Measurements from ENCODE around the gene C14orf119. TPM values are rescaled to one million over a fixed set of nuclear protein-coding genes. Genes with fewer than 3 reads are reported as not detected.

Gene C14orf119
- total RNA-seq, 2 experiments from 2014 or later: 49.2 to 51.1 TPM

DNA sequence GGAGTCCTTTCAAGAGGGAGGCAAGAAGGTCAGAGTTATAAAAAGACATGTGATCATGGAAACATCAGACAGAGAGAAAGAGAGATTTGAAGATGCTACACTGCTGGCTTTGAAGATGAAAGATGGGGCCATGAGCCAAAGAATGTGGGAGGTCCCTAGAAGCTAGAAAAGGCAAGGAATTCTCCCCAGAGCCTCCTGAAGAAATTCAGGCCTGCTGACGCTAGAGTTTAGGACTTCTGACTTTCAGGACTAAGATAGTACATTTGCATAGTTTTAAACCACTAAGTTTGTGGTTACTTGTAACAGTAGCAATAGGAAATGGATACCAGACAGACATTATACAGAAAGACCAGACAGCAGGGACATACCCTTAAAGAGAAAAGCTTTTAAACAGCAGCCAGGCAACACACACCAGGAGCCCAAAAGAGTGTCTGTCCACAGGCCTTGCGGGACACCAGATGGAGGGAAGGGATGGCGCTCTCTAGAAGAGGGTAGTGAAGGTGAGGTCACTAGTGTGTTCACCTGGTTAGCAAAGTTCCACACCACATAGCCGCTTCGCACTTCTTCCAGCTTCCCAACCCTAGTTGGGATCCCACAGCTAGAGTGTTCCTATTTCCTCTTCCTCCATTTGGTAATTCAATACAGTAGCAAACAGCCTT lies 53.4 kb downstream of the C14orf119 start:
- H3K4me1 Mint-ChIP-seq (ENCODE audit: low read depth): peaks cover 5% of the 10 kb centered on the region
- H3K36me3 Mint-ChIP-seq (ENCODE audit: low read depth): no peaks in the 10 kb centered on the region
- ChIA-PET POLR2A (interaction anchor here (0.7 kb wide), 1 partner anchor 1406 kb away, joined by 3 read pairs; no protein-coding TSS in a partner anchor), CTCF (interaction anchor here (1.4 kb wide), 1 partner anchor 28 kb away, joined by 6 read pairs; no protein-coding TSS in a partner anchor)
- no peaks in the 10 kb centered on the region for H3K9me3 Mint-ChIP-seq
- TF ChIP-seq, protein P1, sequence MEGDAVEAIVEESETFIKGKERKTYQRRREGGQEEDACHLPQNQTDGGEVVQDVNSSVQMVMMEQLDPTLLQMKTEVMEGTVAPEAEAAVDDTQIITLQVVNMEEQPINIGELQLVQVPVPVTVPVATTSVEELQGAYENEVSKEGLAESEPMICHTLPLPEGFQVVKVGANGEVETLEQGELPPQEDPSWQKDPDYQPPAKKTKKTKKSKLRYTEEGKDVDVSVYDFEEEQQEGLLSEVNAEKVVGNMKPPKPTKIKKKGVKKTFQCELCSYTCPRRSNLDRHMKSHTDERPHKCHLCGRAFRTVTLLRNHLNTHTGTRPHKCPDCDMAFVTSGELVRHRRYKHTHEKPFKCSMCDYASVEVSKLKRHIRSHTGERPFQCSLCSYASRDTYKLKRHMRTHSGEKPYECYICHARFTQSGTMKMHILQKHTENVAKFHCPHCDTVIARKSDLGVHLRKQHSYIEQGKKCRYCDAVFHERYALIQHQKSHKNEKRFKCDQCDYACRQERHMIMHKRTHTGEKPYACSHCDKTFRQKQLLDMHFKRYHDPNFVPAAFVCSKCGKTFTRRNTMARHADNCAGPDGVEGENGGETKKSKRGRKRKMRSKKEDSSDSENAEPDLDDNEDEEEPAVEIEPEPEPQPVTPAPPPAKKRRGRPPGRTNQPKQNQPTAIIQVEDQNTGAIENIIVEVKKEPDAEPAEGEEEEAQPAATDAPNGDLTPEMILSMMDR (IDR thresholded peaks at IDR 0.05): no peak
- H3K4me3 Mint-ChIP-seq: no peak overlapping the region
- ATAC-seq (no peak), DNase-seq (no peak)
- intact Hi-C loops (cut with micrococcal nuclease): no loop called here
- no peak overlapping the region for H3K27ac Mint-ChIP-seq
- H3K27me3 Mint-ChIP-seq: peaks cover 3% of the 10 kb centered on the region

DNA sequence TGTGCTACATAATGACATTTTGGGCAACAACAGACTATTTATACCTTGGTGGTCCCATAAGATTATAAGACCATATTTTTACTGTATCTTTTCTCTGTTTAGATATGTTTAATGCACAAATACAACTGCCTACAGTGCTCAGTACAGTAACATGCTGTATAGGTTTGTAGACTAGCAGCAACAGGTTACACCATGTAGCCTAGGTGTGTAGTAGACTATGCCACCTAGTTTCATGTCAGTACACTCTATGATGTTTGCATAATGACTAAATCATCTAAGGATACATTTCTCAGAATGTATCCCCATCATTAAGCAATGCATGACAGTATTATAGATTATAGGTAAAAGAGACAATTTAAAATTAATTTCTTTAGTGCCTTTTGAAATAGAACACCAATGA lies 54.4 kb downstream of the C14orf119 start:
- POLR2A ChIA-PET: interaction anchor here (0.6 to 1.3 kb wide), 2 partner anchors 41 to 129 kb away, joined by 4 to 5 read pairs; no protein-coding TSS in a partner anchor
- H3K4me3 Mint-ChIP-seq: no peak overlapping the region
- H3K36me3 Mint-ChIP-seq (ENCODE audit: low read depth): no peaks in the 10 kb centered on the region
- CTCF ChIA-PET: interaction anchor here (1.4 kb wide), 1 partner anchor 29 kb away, joined by 6 read pairs; no protein-coding TSS in a partner anchor
- TF ChIP-seq, protein P1 (IDR thresholded peaks at IDR 0.05): no peak
- intact Hi-C loops (cut with micrococcal nuclease): no loop called here
- no peaks in the 10 kb centered on the region for H3K9me3 Mint-ChIP-seq
- DNase-seq: no peak
- H3K27me3 Mint-ChIP-seq: peaks cover 3% of the 10 kb centered on the region
- no peak overlapping the region for H3K27ac Mint-ChIP-seq
- no peak for ATAC-seq
- H3K4me1 Mint-ChIP-seq (ENCODE audit: low read depth): peaks cover 10% of the 10 kb centered on the region

Other genes with a start within 250 kb of the C14orf119 start
- 10 to 100 TPM; 18.7 to 21.0 TPM for gene LRP10, start 223.8 kb upstream of the C14orf119 start, total RNA-seq
- gene REM2, start 212.3 kb upstream of the C14orf119 start, total RNA-seq: under 1 TPM; 0.20 to 0.27 TPM
- 10 to 100 TPM; 46.9 to 55.2 TPM for gene RBM23, start 176.4 kb upstream of the C14orf119 start, total RNA-seq
- gene PRMT5, start 166.1 kb upstream of the C14orf119 start, total RNA-seq: 100 to 1,000 TPM; 107 to 116 TPM
- gene HAUS4, start 138.4 kb upstream of the C14orf119 start, total RNA-seq: 10 to 100 TPM; 80.3 to 82.2 TPM
- 1 to 10 TPM; 2.3 to 2.6 TPM for gene AJUBA, start 113.0 kb upstream of the C14orf119 start, total RNA-seq
- 10 to 100 TPM; 13.2 to 13.5 TPM for gene C14orf93, start 85.4 kb upstream of the C14orf119 start, total RNA-seq
- 100 to 1,000 TPM; 119 to 120 TPM for gene PSMB5, start 60.6 kb upstream of the C14orf119 start, total RNA-seq
- not detected for gene PSMB11, start 53.3 kb upstream of the C14orf119 start, total RNA-seq
- under 1 TPM; 0.69 to 0.72 TPM for gene CDH24, start 38.0 kb upstream of the C14orf119 start, total RNA-seq
- 100 to 1,000 TPM; 132 to 139 TPM for gene ACIN1, start 369 bp upstream of the C14orf119 start, total RNA-seq
- gene CIROP, start 9.5 kb downstream of the C14orf119 start, total RNA-seq: not detected
- under 1 TPM; 0.27 to 0.34 TPM for gene CEBPE, start 23.8 kb downstream of the C14orf119 start, total RNA-seq
- gene SLC7A8, start 88.2 kb downstream of the C14orf119 start, total RNA-seq: 1 to 10 TPM; 1.5 to 1.9 TPM
- gene RNF212B, start 142.4 kb downstream of the C14orf119 start, total RNA-seq: not detected
- 10 to 100 TPM; 10.9 to 11.8 TPM for gene HOMEZ, start 190.6 kb downstream of the C14orf119 start, total RNA-seq
- gene PPP1R3E, start 207.4 kb downstream of the C14orf119 start, total RNA-seq: 10 to 100 TPM; 43.9 to 47.9 TPM
- gene BCL2L2, start 211.3 kb downstream of the C14orf119 start, total RNA-seq: 1 to 10 TPM; 1.1 to 1.3 TPM
- 100 to 1,000 TPM; 258 to 260 TPM for gene PABPN1, start 226.0 kb downstream of the C14orf119 start, total RNA-seq

Measured in activated CD8-positive, alpha-beta T cell treated with anti-CD3 and anti-CD28 coated beads for 36 hours (primary cell).